GM18519 (cell line): ENCODE data around the gene DOK4.
A peak's percentile ranks its signal among the peaks of the same experiment; 100 is the strongest.

Experiments
- ATAC-seq: cut with Tn5 transposase; IDR thresholded peaks from one replicate; pipeline ENCODE4 v1.9.1; 2021; ENCODE audit warnings: mild to moderate bottlenecking, moderate library complexity; ENCODE audit not compliant: unreplicated experiment, low FRiP score

Gene DOK4

GRCh38 chr16:57479205-57479975 is 6.9 kb downstream of the DOK4 start:
- no peak for ATAC-seq

- no peak for ATAC-seq
These were observed 7.7 kb downstream of the DOK4 start for GRCh38 chr16:57478396-57479204.

- no peak for ATAC-seq
These were observed 8.6 kb downstream of the DOK4 start for GRCh38 chr16:57477531-57478202.

- ATAC-seq: no peak
These were observed 9.5 kb downstream of the DOK4 start for GRCh38 chr16:57476546-57477410.

- peak; percentile 92 for ATAC-seq
These were observed 10.5 kb downstream of the DOK4 start for GRCh38 chr16:57475711-57476339.

- no peak for ATAC-seq
These were observed 11.3 kb downstream of the DOK4 start for GRCh38 chr16:57474671-57475661.

GRCh38 chr16:57473906-57474305 is 12.4 kb downstream of the DOK4 start:
- no peak for ATAC-seq

- ATAC-seq: no peak
These were observed 13.0 kb downstream of the DOK4 start for GRCh38 chr16:57473176-57473840.

- ATAC-seq: no peak
These were observed 13.6 kb downstream of the DOK4 start for GRCh38 chr16:57472665-57473060.

GRCh38 chr16:57471852-57472664 is 14.2 kb downstream of the DOK4 start:
- ATAC-seq: no peak

GRCh38 chr16:57471209-57471608 is 15.1 kb downstream of the DOK4 start:
- no peak for ATAC-seq

- no peak for ATAC-seq
These were observed 15.6 kb downstream of the DOK4 start for GRCh38 chr16:57470711-57471110.

- ATAC-seq: no peak
These were observed 16.3 kb downstream of the DOK4 start for GRCh38 chr16:57469917-57470470.

- ATAC-seq: no peak
These were observed 17.2 kb downstream of the DOK4 start for GRCh38 chr16:57469046-57469445.

GRCh38 chr16:57468346-57468745 is 17.9 kb downstream of the DOK4 start:
- ATAC-seq: no peak

- no peak for ATAC-seq
These were observed 21.8 kb downstream of the DOK4 start for GRCh38 chr16:57464523-57464922.

GRCh38 chr16:57462978-57463362 is 23.3 kb downstream of the DOK4 start:
- ATAC-seq: no peak
